H9 (cell line): ENCODE data around the gene ZNF202. TPM values are rescaled to one million over a fixed set of nuclear protein-coding genes. Genes with fewer than 3 reads are reported as not detected.

Experiments used
- DNase-seq: peaks from one replicate; pipeline ENCODE4 v3.0.0-alpha.2; 2017
- H2AFZ ChIP-seq: one replicate; pipeline ENCODE4 v1.6.1; 2013; ENCODE audit warnings: mild to moderate bottlenecking, low read length, control low read depth, moderate library complexity
- H2AK5ac ChIP-seq: 2 replicates; pipeline ENCODE4 v1.6.1; 2013; ENCODE audit warnings: low read length, control low read depth, mixed read lengths; ENCODE audit not compliant: insufficient read length
- H2BK120ac ChIP-seq: one replicate; pipeline ENCODE4 v1.6.1; 2013; ENCODE audit warnings: low read depth, mild to moderate bottlenecking, low read length, control low read depth, inconsistent platforms; ENCODE audit not compliant: poor library complexity, severe bottlenecking
- H2BK12ac ChIP-seq: 2 replicates; pipeline ENCODE4 v1.6.1; 2013; ENCODE audit warnings: low read length, control low read depth, mixed read lengths, low read depth; ENCODE audit not compliant: insufficient read length
- H2BK15ac ChIP-seq: 2 replicates; pipeline ENCODE4 v1.6.1; 2013; ENCODE audit warnings: low read depth, low read length, control low read depth
- H2BK20ac ChIP-seq: one replicate; pipeline ENCODE4 v1.6.1; 2013; ENCODE audit warnings: low read depth, mild to moderate bottlenecking, low read length, control low read depth, inconsistent platforms; ENCODE audit not compliant: poor library complexity, severe bottlenecking
- H2BK5ac ChIP-seq: 2 replicates; pipeline ENCODE4 v1.6.1; 2013; ENCODE audit warnings: low read length, control low read depth, mixed read lengths; ENCODE audit not compliant: insufficient read length
- H3K14ac ChIP-seq: 2 replicates; pipeline ENCODE4 v1.6.1; 2013; ENCODE audit warnings: low read length, control low read depth; ENCODE audit not compliant: insufficient read depth
- H3K18ac ChIP-seq: 2 replicates; pipeline ENCODE4 v1.6.1; 2013; ENCODE audit warnings: low read depth, mild to moderate bottlenecking, mixed read lengths, low read length, control low read depth; ENCODE audit not compliant: insufficient read length
- H3K23ac ChIP-seq: 2 replicates; pipeline ENCODE4 v1.6.1; 2013; ENCODE audit warnings: low read length, control low read depth, mixed read lengths, low read depth; ENCODE audit not compliant: insufficient read length
- H3K23me2 ChIP-seq: 2 replicates; pipeline ENCODE4 v1.6.1; 2013; ENCODE audit warnings: low read depth, mild to moderate bottlenecking, mixed read lengths, low read length, control low read depth; ENCODE audit not compliant: insufficient read length, poor library complexity, severe bottlenecking
- H3K27ac ChIP-seq: 2 replicates; pipeline ENCODE4 v1.5.1; 2013; ENCODE audit warnings: low read length, control low read depth, mixed read lengths, low read depth; ENCODE audit not compliant: insufficient read length
- H3K27me3 ChIP-seq: 2 replicates; pipeline ENCODE4 v1.6.1; 2013; ENCODE audit warnings: low read length, control low read depth, inconsistent platforms; ENCODE audit not compliant: insufficient read depth
- H3K4ac ChIP-seq: 2 replicates; pipeline ENCODE4 v1.6.1; 2013; ENCODE audit warnings: low read depth, mild to moderate bottlenecking, control low read depth, inconsistent platforms, low read length, moderate library complexity
- H3K4me1 ChIP-seq: 2 replicates; pipeline ENCODE4 v1.6.1; 2013; ENCODE audit warnings: low read length, control low read depth, inconsistent platforms; ENCODE audit not compliant: insufficient read depth
- H3K4me2 ChIP-seq: 2 replicates; pipeline ENCODE4 v1.6.1; 2013; ENCODE audit warnings: low read length, control low read depth, mixed read lengths; ENCODE audit not compliant: insufficient read length, insufficient read depth
- H3K56ac ChIP-seq: 2 replicates; pipeline ENCODE4 v1.6.1; 2013; ENCODE audit warnings: low read depth, mild to moderate bottlenecking, mixed read lengths, low read length, control low read depth; ENCODE audit not compliant: insufficient read length
- H3K79me1 ChIP-seq: 2 replicates; pipeline ENCODE4 v1.6.1; 2013; ENCODE audit warnings: low read depth, mild to moderate bottlenecking, moderate library complexity, low read length, control low read depth, inconsistent platforms; ENCODE audit not compliant: insufficient read depth, poor library complexity, severe bottlenecking
- H3K79me2 ChIP-seq: 2 replicates; pipeline ENCODE4 v1.6.1; 2013; ENCODE audit warnings: low read length, control low read depth, inconsistent platforms; ENCODE audit not compliant: insufficient read depth
- H3K9ac ChIP-seq: 2 replicates; pipeline ENCODE4 v1.6.1; 2013; ENCODE audit warnings: low read length, control low read depth, mixed read lengths; ENCODE audit not compliant: insufficient read length; ENCODE audit errors: extremely low read depth
- H3K9me3 ChIP-seq: one replicate; pipeline ENCODE4 v1.6.1; 2013; ENCODE audit warnings: low read depth, low read length, inconsistent platforms; ENCODE audit not compliant: control insufficient read depth
- H3T11ph ChIP-seq: one replicate; pipeline ENCODE4 v1.6.1; 2013; ENCODE audit warnings: mild to moderate bottlenecking, low read length, control low read depth, inconsistent platforms
- H4K20me1 ChIP-seq: one replicate; pipeline ENCODE4 v1.6.1; 2013; ENCODE audit not compliant: control insufficient read depth, insufficient read length, insufficient read depth
- H4K5ac ChIP-seq: 2 replicates; pipeline ENCODE4 v1.6.1; 2013; ENCODE audit warnings: low read depth, mild to moderate bottlenecking, mixed read lengths, low read length, control low read depth; ENCODE audit not compliant: insufficient read length
- H4K8ac ChIP-seq: replicated peaks from 2 replicates; pipeline ENCODE4 v1.6.1; 2013; ENCODE audit warnings: low read length, control low read depth, mixed read lengths, low read depth; ENCODE audit not compliant: insufficient read length
- H4K91ac ChIP-seq: 2 replicates; pipeline ENCODE4 v1.6.1; 2013; ENCODE audit warnings: low read depth, mild to moderate bottlenecking, moderate library complexity, mixed read lengths, low read length, control low read depth; ENCODE audit not compliant: insufficient read length
- H3K27ac Mint-ChIP-seq, 3 experiments: 2 replicates in 2 of 3; 3 replicates in 1 of 3; pipeline ENCODE4 v1.8.0; 2020 to 2021; ENCODE audit warnings: mixed read lengths in 3 of 3, mild to moderate bottlenecking in 1 of 3, moderate library complexity in 1 of 3
- H3K27me3 Mint-ChIP-seq: 2 replicates; pipeline ENCODE4 v1.8.0; 2021; ENCODE audit warnings: low read depth, mild to moderate bottlenecking, moderate library complexity, mixed read lengths
- H3K36me3 Mint-ChIP-seq, 3 experiments: 2 replicates in 2 of 3; 3 replicates in 1 of 3; pipeline ENCODE4 v1.8.0; 2020 to 2021; ENCODE audit warnings: low read depth in 3 of 3, mixed read lengths in 3 of 3; ENCODE audit not compliant: insufficient read depth in 1 of 3
- H3K4me1 Mint-ChIP-seq, 2 experiments: 2 replicates each; pipeline ENCODE4 v1.8.0; 2020; ENCODE audit warnings: mixed read lengths in 2 of 2
- H3K4me3 Mint-ChIP-seq, 2 experiments: 2 replicates in 1 of 2; 3 replicates in 1 of 2; pipeline ENCODE4 v1.8.0; 2020 to 2021; ENCODE audit warnings: mild to moderate bottlenecking in 2 of 2, mixed read lengths in 2 of 2, moderate library complexity in 1 of 2
- H3K9me3 Mint-ChIP-seq, 2 experiments: 2 replicates in 1 of 2; 3 replicates in 1 of 2; pipeline ENCODE4 v1.8.0; 2020; ENCODE audit warnings: mild to moderate bottlenecking in 2 of 2, mixed read lengths in 2 of 2, moderate library complexity in 1 of 2
- WGBS: extraction: QIAGEN DNeasy Blood & Tissue Kit; methylation state at CpG from one replicate; pipeline ENCODE4 v1.1.7; 2013; ENCODE audit warnings: missing lambda C conversion rate, low lambda C conversion rate, mixed read lengths; ENCODE audit not compliant: insufficient read length; ENCODE audit errors: extremely low coverage; 5-methylcytosine and 5-hydroxymethylcytosine counted together
- total RNA-seq: library from RNA; stranded (reverse); gene quantifications from 2 replicates; pipeline ENCODE4 v1.2.1, GENCODE V29; 2021
- TF ChIP-seq, protein P1 (sequence below): fragments of 200-600 bp; sonication (generic); conservative IDR thresholded peaks from 3 replicates; pipeline ENCODE4 v1.8.0; 2021; ENCODE audit warnings: antibody characterized with exemption, mild to moderate bottlenecking

Gene ZNF202
- total RNA-seq, 1 experiment from 2014 or later, result 49.2 TPM

DNA sequence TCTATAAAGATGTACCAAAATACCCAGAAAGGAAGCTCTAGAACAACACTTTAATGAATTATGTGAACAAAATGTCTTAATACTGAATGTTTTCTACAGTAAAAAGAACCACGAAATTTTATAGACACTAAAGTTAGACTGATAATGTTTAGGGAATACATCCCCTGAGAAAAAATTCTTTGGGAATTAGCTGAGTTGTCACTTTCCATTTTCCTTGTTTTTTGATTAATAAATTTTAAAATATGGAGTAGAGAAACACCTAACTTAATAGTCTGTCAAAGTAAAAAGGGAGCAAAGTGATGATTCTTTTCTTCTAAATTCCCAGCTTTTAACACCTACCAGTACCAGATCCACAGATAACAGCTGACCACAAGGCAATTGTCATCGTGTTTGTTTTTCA is 64.0 kb downstream of the ZNF202 start:
- Histone ChIP-seq H3K4me2 (no peak overlapping the region), H4K8ac (no peak overlapping the region), H3K79me1 (no peaks in the 10 kb centered on the region), H3K27me3 (no peaks in the 10 kb centered on the region), H2BK15ac (no peak overlapping the region), H4K91ac (no peak overlapping the region), H3K79me2 (no peaks in the 10 kb centered on the region), H4K20me1 (no peaks in the 10 kb centered on the region), H2BK20ac (no peak overlapping the region), H3K23ac (no peak overlapping the region), H3K9ac (no peak overlapping the region), H3K23me2 (no peaks in the 10 kb centered on the region), H2AFZ (no peak overlapping the region), H4K5ac (no peak overlapping the region), H3K56ac (no peak overlapping the region), H3K18ac (no peak overlapping the region), H3K9me3 (no peaks in the 10 kb centered on the region), H3K4ac (no peak overlapping the region), H2AK5ac (no peak overlapping the region), H3K27ac (no peak overlapping the region), H3K14ac (no peak overlapping the region), H3T11ph (no peak overlapping the region), H2BK12ac (no peak overlapping the region), H3K4me1 (no peaks in the 10 kb centered on the region), H2BK5ac (no peak overlapping the region), H2BK120ac (no peak overlapping the region)
- DNase-seq, result no peak
- H3K4me1 Mint-ChIP-seq, result no peaks in the 10 kb centered on the region
- peaks cover 7% of the 10 kb centered on the region; the same call in 1 of the 2 replicates for H3K27me3 Mint-ChIP-seq
- no CpG with 5 or more reads among the region's 2 CpGs for WGBS
- peaks cover 0 to 2% of the 10 kb centered on the region in 2 experiments; a peak in 1 of 5 replicates for H3K9me3 Mint-ChIP-seq
- H3K36me3 Mint-ChIP-seq, result no peaks in the 10 kb centered on the region; a peak in 1 of 7 replicates
- no peak overlapping the region for H3K27ac Mint-ChIP-seq
- H3K4me3 Mint-ChIP-seq, result no peak overlapping the region
- TF ChIP-seq, protein P1, sequence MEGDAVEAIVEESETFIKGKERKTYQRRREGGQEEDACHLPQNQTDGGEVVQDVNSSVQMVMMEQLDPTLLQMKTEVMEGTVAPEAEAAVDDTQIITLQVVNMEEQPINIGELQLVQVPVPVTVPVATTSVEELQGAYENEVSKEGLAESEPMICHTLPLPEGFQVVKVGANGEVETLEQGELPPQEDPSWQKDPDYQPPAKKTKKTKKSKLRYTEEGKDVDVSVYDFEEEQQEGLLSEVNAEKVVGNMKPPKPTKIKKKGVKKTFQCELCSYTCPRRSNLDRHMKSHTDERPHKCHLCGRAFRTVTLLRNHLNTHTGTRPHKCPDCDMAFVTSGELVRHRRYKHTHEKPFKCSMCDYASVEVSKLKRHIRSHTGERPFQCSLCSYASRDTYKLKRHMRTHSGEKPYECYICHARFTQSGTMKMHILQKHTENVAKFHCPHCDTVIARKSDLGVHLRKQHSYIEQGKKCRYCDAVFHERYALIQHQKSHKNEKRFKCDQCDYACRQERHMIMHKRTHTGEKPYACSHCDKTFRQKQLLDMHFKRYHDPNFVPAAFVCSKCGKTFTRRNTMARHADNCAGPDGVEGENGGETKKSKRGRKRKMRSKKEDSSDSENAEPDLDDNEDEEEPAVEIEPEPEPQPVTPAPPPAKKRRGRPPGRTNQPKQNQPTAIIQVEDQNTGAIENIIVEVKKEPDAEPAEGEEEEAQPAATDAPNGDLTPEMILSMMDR, result no peak
